HK-2 (cell line): ENCODE results near the gene RMDN2.

Experiments used
- DNase-seq: peaks from one replicate; pipeline ENCODE4 v3.0.0-alpha.2; 2018; ENCODE audit not compliant: unreplicated experiment

RMDN2 gene

DNA sequence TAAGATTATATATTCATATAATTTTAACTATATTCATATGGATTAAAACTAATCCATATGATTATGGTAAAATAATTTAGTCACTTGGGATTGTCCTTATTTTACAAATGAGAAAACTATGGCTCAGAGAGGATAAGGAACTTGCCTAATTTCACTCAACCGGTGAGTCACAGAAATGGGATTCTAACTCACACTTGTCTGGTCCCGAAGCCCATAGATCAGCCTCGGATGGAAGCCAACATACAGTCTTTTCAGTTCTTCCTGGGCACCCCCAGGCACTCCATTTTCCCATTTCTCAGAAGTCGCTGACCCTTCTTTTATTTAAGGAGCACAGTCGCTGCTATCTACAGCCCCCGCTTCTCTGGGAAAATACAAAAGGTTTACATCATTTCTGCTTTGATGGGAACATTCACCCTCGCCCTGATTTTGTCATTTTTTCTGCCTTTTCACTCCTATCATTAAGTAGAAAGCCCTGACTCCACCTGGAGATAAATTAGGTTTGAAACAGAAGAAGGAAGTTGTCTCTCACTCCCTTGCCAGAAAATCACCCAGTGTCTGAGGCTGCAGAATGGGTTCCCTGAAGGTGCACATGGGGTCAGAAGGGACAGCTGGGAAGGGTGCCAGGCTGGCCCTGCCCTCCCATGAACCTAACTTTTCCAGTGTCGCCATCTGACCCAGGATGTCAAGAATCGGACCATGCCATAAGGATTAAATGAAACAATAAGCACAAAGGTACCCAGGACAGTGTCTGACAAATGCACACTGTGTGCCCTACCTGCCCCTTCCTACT, 114.2 kb downstream of the RMDN2 start:
- DNase-seq, result no peak

DNA sequence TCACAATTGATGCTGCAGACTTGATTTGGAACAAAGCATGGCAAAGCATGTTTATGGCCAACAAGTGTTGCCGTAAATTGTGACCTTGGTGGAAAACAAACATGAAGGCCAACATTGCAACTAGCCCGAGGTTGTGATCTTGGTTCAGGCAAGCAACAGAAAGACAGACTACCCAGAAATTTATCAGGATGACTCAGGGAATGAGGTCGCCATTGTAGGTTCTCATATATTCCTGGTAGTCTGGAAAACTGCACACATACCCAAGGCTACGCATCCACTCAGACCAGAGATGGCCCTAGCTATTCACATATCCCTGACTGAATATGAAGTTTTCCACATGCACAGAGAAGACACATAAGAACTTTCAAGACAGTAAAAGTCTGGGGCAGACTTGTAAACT, 120.7 kb downstream of the RMDN2 start:
- no peak for DNase-seq

DNA sequence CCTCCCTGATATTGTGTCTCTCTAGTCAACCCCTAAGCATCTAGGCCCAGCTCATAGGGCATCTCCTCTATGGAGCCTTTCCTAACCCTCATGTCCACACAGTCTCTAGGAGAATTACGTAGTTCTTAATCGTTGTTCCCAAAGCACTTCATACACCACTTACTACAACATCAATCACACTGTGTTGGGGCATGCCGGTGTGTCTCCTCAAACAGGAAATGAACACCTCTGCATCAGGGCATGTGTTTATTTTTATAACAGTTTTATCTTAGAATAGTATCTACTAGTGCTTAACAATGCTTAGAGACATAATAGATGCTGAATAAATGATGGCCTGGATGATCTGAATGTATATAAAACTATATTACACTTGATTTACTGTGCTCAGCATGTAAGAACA, 131.1 kb downstream of the RMDN2 start:
- DNase-seq, result no peak

DNA sequence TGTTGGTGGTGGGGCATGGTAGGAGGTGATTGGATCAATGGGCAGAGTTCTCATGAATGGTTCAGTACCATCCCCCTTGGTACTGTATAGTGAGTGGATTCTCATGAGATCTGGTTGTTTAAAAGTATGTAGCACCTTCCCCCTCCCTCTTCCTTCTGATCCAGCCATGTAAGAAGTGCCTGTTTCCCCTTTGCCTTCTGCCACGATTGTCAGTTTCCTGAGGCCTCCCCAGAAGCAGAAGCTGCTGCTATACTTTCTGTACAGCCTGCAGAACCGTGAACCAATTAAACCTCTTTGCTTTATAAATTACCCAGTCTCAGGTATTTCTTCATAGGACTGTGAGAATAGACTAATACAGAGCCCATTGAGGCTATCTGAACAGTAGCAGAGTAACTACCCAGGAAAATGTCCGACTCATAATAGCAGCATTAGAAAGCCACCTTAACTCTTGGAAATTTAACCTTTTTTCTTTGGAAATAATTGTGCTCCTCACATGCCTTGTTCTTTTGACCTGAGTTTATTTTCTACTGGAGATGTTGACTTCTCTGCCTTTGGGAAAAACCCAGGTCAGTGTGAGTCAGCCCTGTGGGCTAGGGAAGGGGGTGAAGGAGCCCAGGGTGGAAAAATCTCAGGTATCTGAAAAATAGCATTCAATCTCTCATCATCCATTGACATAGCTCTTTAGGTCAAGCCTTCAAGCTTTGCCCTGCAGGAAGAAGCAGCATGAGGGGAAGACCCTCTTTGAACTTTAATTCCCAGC, 132.7 kb downstream of the RMDN2 start:
- peak; percentile 38 for DNase-seq

DNA sequence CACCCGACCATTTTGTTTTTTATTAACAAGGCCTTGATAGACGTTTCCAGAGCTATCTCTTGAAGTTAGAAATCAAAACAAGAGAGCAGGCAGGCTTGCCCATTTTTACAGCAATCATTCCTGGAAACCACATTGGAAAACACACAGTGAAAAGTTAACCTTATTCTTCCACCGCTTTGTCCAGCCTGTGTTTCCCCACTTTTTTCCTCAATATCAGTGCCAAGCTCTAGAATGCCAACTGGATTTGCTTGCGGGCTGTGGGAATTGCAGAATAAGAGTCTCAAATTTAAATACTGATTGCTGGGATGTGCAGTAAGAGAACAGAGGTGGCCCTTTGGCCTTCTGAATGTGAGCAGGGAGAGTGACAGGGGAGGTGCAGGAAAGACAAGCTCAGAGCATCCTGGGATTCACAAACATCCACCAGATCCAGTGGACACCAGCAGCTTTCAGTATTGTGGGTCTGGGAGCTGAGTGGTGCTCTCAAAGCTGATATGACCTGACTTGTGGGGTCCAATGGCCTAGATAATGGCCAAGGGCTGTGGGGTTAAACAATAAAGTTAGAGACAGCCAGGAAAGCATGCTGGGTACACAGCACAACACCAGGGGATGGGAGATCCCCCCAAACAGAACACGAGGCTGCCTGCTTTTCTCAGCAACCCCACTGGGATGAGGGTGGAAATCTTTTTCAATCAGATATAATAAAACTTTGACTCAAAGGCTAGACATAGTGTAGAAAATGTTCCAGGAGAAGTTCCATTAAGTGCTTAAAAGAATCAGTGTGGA, 135.3 kb downstream of the RMDN2 start:
- no peak for DNase-seq

DNA sequence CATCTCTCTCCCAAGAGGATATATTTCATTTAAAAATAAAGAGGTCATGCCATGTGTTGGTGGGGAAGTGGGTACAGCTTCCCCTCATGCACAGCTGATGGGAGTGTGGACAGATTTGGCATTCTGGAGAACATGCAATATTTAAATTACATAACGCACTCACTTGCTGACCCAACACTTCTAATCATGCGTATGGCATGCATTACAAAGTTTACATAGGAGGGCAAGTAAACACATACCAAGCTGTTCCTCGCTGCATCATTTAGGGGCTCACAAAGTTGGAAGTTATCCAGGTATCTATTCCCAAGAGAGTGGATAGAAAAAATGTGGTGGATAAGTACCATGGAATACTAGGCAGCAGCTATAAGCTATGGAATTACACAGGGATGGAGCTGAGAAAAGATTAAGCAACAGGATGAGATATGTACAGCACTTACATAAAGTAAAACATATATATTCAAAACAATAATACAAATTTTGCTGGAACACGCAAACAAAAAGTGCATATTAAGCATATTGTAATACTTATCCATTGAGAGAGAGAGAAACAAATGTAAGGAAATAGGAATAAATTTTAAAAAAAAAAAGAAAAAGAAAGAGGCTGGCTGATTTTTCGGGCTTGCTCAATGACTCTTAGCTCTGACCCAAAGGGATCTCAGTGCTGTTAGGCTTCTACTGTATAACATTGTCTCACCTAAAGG, 139.9 kb downstream of the RMDN2 start:
- no peak for DNase-seq

DNA sequence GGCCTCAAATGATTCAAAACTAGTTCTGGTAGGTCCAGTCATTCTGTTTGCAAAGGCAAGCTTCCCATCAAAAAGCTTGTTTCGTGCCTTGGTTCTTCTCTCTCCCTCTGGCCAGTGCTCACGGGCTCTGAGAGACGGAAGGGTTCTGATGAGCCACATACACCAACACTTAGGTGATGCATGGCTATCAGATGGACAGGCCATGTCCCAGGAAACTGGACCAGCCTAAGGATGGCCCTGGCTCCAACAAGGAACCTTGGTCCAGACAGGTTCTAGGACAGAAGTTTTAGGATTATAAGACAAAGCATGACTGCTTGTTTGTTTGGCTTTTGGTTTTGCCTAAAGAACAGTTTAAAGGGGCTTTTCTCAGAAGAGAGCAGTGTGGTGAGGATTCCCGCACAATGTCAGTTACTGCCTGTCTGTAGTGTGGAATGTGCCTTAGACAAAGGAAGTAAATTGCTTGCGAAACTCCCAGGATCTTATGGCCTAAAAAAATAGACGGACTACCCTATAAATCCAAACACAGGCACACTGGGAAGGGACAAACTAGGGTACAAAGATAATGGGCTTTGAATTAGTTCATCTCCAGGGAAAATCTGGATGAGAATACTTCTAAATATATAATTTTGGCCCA, 140.5 kb downstream of the RMDN2 start:
- DNase-seq, result no peak

DNA sequence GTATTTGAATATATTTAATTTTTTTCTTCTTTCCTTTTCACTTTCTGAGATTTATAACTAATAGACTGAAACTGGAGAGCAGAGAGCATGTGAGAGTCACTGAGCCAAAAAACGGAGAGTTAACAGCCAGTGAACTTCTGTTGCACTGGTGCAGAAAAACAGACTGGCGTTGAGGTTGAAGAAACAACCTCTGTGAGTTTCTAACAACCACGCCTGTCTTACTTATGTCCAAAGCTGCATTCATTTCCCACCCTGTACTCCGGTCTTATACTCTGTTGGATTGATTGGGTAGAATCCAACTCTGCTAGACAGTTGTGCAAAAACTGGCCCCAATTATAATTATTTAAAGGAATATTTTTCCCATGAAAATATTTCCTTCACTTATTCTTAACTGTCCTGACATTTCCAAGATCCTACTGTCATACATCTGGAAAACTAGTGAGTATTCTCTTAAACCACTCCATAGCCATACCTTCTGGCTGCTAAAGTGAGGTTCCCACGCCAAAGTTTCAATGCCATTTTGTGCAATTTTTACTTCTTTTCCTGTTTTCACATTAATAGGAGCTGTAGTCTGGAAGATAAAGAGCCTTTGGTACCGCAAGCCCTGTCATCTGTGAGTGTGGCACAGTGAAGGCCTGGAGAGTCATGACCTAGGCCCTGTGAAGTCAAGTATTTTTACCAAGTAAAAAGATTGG, 141.5 kb downstream of the RMDN2 start:
- DNase-seq, result no peak
